DND-41 (cell line): ENCODE measurements around the gene ING2.

ENCODE experiments used
- ATAC-seq: fragments of 200-7000 bp; cut with Tn5 transposase; 3 replicates; pipeline ENCODE4 v1.9.1; 2021; ENCODE audit warnings: low read depth; ENCODE audit not compliant: insufficient read depth
- DNase-seq: peaks from one replicate; pipeline ENCODE4 v3.0.0-alpha.2; 2020
- H2AFZ ChIP-seq: 2 replicates; pipeline ENCODE4 v1.6.0; 2012; ENCODE audit warnings: low read depth, low read length
- H3K27ac ChIP-seq: 2 replicates; pipeline ENCODE4 v1.5.1; 2012; ENCODE audit warnings: low read length, inconsistent platforms
- H3K27me3 ChIP-seq: fragments of 200-600 bp; sonication (generic); 2 replicates; pipeline ENCODE4 v1.6.0; 2012; ENCODE audit warnings: low read length, mild to moderate bottlenecking, inconsistent platforms; ENCODE audit not compliant: insufficient read depth, poor library complexity
- H3K36me3 ChIP-seq: 2 replicates; pipeline ENCODE4 v1.5.1; 2012; ENCODE audit warnings: low read length, inconsistent platforms; ENCODE audit not compliant: insufficient read depth
- H3K4me1 ChIP-seq: 2 replicates; pipeline ENCODE4 v1.5.1; 2012; ENCODE audit warnings: mild to moderate bottlenecking, low read length; ENCODE audit not compliant: insufficient read depth
- H3K4me2 ChIP-seq: 2 replicates; pipeline ENCODE4 v1.6.0; 2012; ENCODE audit warnings: mild to moderate bottlenecking, moderate library complexity, low read length, inconsistent platforms; ENCODE audit not compliant: insufficient read depth
- H3K4me3 ChIP-seq, 2 experiments: fragments of 200-600 bp in 1 of 2; shearing (Covaris generic) in 1 of 2; 2 replicates each; pipeline ENCODE4 v1.5.1; 2012 to 2016; ENCODE audit warnings: inconsistent platforms in 2 of 2, low read length in 2 of 2, mild to moderate bottlenecking in 2 of 2, low read depth in 1 of 2, moderate library complexity in 1 of 2
- H3K79me2 ChIP-seq: 2 replicates; pipeline ENCODE4 v1.6.0; 2012; ENCODE audit warnings: low read length, inconsistent platforms; ENCODE audit not compliant: insufficient read depth
- H3K9ac ChIP-seq: 2 replicates; pipeline ENCODE4 v1.6.0; 2012; ENCODE audit warnings: low read depth, mild to moderate bottlenecking, inconsistent platforms, low read length, moderate library complexity
- H3K9me3 ChIP-seq: 2 replicates; pipeline ENCODE4 v1.5.1; 2012; ENCODE audit warnings: low read length, moderate library complexity, mild to moderate bottlenecking, inconsistent platforms; ENCODE audit not compliant: insufficient read depth, severe bottlenecking
- H4K20me1 ChIP-seq: 2 replicates; pipeline ENCODE4 v1.6.0; 2012; ENCODE audit warnings: low read length; ENCODE audit not compliant: insufficient read depth
- CTCF ChIP-seq: IDR thresholded peaks from 2 replicates; pipeline ENCODE4 v1.5.1; 2012; ENCODE audit warnings: borderline replicate concordance, low read length, moderate library complexity, mild to moderate bottlenecking; ENCODE audit not compliant: poor library complexity, severe bottlenecking; ENCODE audit errors: extremely low read depth
- EZH2 ChIP-seq: IDR thresholded peaks from 3 replicates; pipeline ENCODE4 v1.6.1; 2012; ENCODE audit warnings: borderline replicate concordance, low read depth, mild to moderate bottlenecking, moderate library complexity, low read length, inconsistent platforms; ENCODE audit not compliant: severe bottlenecking

Gene ING2

GRCh38 chr4:183561905-183562304 lies 57.0 kb downstream of the ING2 start:
- no peaks in the 10 kb centered on the region for H3K79me2 ChIP-seq
- H3K4me3 ChIP-seq: no peak overlapping the region
- H2AFZ ChIP-seq: no peak overlapping the region
- ATAC-seq (no peak), DNase-seq (no peak)
- no peaks in the 10 kb centered on the region for H3K27me3 ChIP-seq
- no peaks in the 10 kb centered on the region for H3K36me3 ChIP-seq
- no peaks in the 10 kb centered on the region for H4K20me1 ChIP-seq
- H3K4me2 ChIP-seq: no peak overlapping the region
- no peak overlapping the region for H3K27ac ChIP-seq
- no peaks in the 10 kb centered on the region for H3K9me3 ChIP-seq
- no peak overlapping the region for H3K9ac ChIP-seq
- TF ChIP-seq EZH2 (no peak), CTCF (no peak)
- H3K4me1 ChIP-seq: no peaks in the 10 kb centered on the region
